ENCODE results near the gene RIT1.

The RIT1 gene

GRCh38 chr1:155938220-155938627 lies 27.1 kb upstream of the RIT1 start:
- Histone ChIP-seq H4K20me1 (ENCODE audit: insufficient read depth, low read length, poor library complexity, severe bottlenecking) (peaks cover 8% of the 10 kb centered on the region), H3K9me2 (replicated peaks; ENCODE audit: low read depth, low read length) (no peaks in the 10 kb centered on the region), H3K79me2 (ENCODE audit: insufficient read depth, low read length) (peaks cover 10% of the 10 kb centered on the region), H3F3A (ENCODE audit: low read depth) (no peaks in the 10 kb centered on the region), H2AFZ (ENCODE audit: low read length) (no peak overlapping the region), H3K9me3 (ENCODE audit: insufficient read depth, low read depth, low read length) (no peaks in the 10 kb centered on the region), H3K4me1 (ENCODE audit: insufficient read depth, low read length, poor library complexity, severe bottlenecking) (peaks cover 27% of the 10 kb centered on the region), H3K4me2 (ENCODE audit: low read depth, low read length, poor library complexity, severe bottlenecking) (no peak overlapping the region), H3K36me3 (ENCODE audit: insufficient read depth, low read length) (no peaks in the 10 kb centered on the region), H3K4me3 (ENCODE audit: low read length, poor library complexity, severe bottlenecking) (no peak overlapping the region), H3K27me3 (ENCODE audit: insufficient read depth, low read length, poor library complexity, severe bottlenecking) (no peaks in the 10 kb centered on the region), H3K9ac (ENCODE audit: low read depth, low read length, poor library complexity, severe bottlenecking) (no peak overlapping the region)
- TF ChIP-seq CTCF (conservative IDR thresholded peaks at IDR 0.05; ENCODE audit: low read length) (peak; percentile 87), EZH2phosphoT487 (IDR thresholded peaks at IDR 0.05; ENCODE audit: borderline replicate concordance) (no peak)

- peaks cover 41% of the 10 kb centered on the region for H3K79me2 ChIP-seq (ENCODE audit: insufficient read depth, low read length)
- H3K4me3 ChIP-seq (ENCODE audit: low read length, poor library complexity, severe bottlenecking): peak overlapping the region; percentile 94
- H4K20me1 ChIP-seq (ENCODE audit: insufficient read depth, low read length, poor library complexity, severe bottlenecking): peaks cover 40% of the 10 kb centered on the region
- peak overlapping the region; percentile 62 for H2AFZ ChIP-seq (ENCODE audit: low read length)
- H3K9ac ChIP-seq (ENCODE audit: low read depth, low read length, poor library complexity, severe bottlenecking): peak overlapping the region; percentile 97
- no peaks in the 10 kb centered on the region for H3K9me3 ChIP-seq (ENCODE audit: insufficient read depth, low read depth, low read length)
- H3F3A ChIP-seq (ENCODE audit: low read depth): no peaks in the 10 kb centered on the region
- H3K36me3 ChIP-seq (ENCODE audit: insufficient read depth, low read length): no peaks in the 10 kb centered on the region; the same call in none of the 2 replicates
- TF ChIP-seq EZH2phosphoT487 (IDR thresholded peaks at IDR 0.05; ENCODE audit: borderline replicate concordance): no peak
- no peak for TF ChIP-seq CTCF (conservative IDR thresholded peaks at IDR 0.05; ENCODE audit: low read length)
- no peaks in the 10 kb centered on the region for H3K27me3 ChIP-seq (ENCODE audit: insufficient read depth, low read length, poor library complexity, severe bottlenecking)
- no peaks in the 10 kb centered on the region for H3K9me2 ChIP-seq (replicated peaks; ENCODE audit: low read depth, low read length)
- H3K4me1 ChIP-seq (ENCODE audit: insufficient read depth, low read length, poor library complexity, severe bottlenecking): peaks cover 28% of the 10 kb centered on the region
- peak overlapping the region; percentile 82 for H3K4me2 ChIP-seq (ENCODE audit: low read depth, low read length, poor library complexity, severe bottlenecking)
Measured at GRCh38 chr1:155934936-155935590, 23.9 kb upstream of the RIT1 start.

- Histone ChIP-seq H2AFZ (ENCODE audit: low read length) (peak within 1 kb of the TSS; percentile 62), H3F3A (ENCODE audit: low read depth) (no peaks in the 10 kb centered on the region), H3K4me1 (ENCODE audit: insufficient read depth, low read length, poor library complexity, severe bottlenecking) (peaks cover 30% of the 10 kb centered on the region), H4K20me1 (ENCODE audit: insufficient read depth, low read length, poor library complexity, severe bottlenecking) (peaks cover 45% of the 10 kb centered on the region), H3K36me3 (ENCODE audit: insufficient read depth, low read length) (peaks cover 3% of the 10 kb centered on the region), H3K79me2 (ENCODE audit: insufficient read depth, low read length) (peaks cover 47% of the 10 kb centered on the region), H3K27me3 (ENCODE audit: insufficient read depth, low read length, poor library complexity, severe bottlenecking) (no peaks in the 10 kb centered on the region), H3K4me3 (ENCODE audit: low read length, poor library complexity, severe bottlenecking) (peak within 1 kb of the TSS; percentile 94), H3K4me2 (ENCODE audit: low read depth, low read length, poor library complexity, severe bottlenecking) (peak within 1 kb of the TSS; percentile 88), H3K9ac (ENCODE audit: low read depth, low read length, poor library complexity, severe bottlenecking) (peak within 1 kb of the TSS; percentile 97), H3K9me3 (ENCODE audit: insufficient read depth, low read depth, low read length) (no peaks in the 10 kb centered on the region), H3K9me2 (replicated peaks; ENCODE audit: low read depth, low read length) (no peaks in the 10 kb centered on the region)
- no peak for TF ChIP-seq EZH2phosphoT487 (IDR thresholded peaks at IDR 0.05; ENCODE audit: borderline replicate concordance)
- TF ChIP-seq CTCF (conservative IDR thresholded peaks at IDR 0.05; ENCODE audit: low read length): no peak
Measured at GRCh38 chr1:155934097-155934935, 23.2 kb upstream of the RIT1 start, which contains the start of gene KHDC4. KHDC4 (minus strand) TSS chr1:155934413; CDS start chr1:155934373, 40 bp downstream.
